A204.1 (cell line): ENCODE results near the gene FAM47E.

Experiments used
- FAIRE-seq: peaks from 2 replicates; lab custom pipeline; 2012; peaks lifted over from hg19 to GRCh38; lab: Jason Lieb, UNC

The FAM47E gene

GRCh38 chr4:76305033-76305687 is 53.6 kb downstream of the FAM47E start:
- no peak for FAIRE-seq

GRCh38 chr4:76305971-76306881 is 54.7 kb downstream of the FAM47E start, which contains the start of gene STBD1:
STBD1 (plus strand) TSS chr4:76306733; CDS start chr4:76306770, 37 bp downstream.
- no peak for FAIRE-seq

- FAIRE-seq, result no peak
Observed at GRCh38 chr4:76306882-76307659, 55.5 kb downstream of the FAM47E start.

- no peak for FAIRE-seq
Observed at GRCh38 chr4:76307660-76308014, 56.1 kb downstream of the FAM47E start.

GRCh38 chr4:76308548-76308947 is 57.0 kb downstream of the FAM47E start:
- FAIRE-seq, result no peak

GRCh38 chr4:76309939-76310550 is 58.5 kb downstream of the FAM47E start:
- FAIRE-seq, result no peak

- no peak for FAIRE-seq
Observed at GRCh38 chr4:76310683-76311082, 59.2 kb downstream of the FAM47E start.

- no peak for FAIRE-seq
Observed at GRCh38 chr4:76311896-76312331, 60.4 kb downstream of the FAM47E start.

DNA sequence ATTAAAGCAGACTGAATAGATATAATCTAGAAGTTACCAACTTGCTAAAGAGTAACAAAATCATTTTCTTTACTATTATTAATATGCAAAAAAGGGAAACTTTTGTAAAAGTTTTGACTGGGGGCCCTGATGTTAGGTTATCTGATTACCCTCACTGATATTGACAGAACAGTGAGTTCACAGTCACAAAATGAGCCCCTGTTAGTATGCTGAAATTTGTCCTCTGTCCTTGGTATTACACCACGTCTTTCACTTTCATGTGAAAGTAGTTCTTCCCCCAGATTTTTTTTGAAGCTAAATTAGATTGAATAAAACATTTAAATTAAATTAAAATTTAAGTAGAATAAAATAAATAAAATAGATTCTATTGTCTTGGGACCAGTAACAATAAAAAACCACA is 60.9 kb downstream of the FAM47E start:
- no peak for FAIRE-seq

DNA sequence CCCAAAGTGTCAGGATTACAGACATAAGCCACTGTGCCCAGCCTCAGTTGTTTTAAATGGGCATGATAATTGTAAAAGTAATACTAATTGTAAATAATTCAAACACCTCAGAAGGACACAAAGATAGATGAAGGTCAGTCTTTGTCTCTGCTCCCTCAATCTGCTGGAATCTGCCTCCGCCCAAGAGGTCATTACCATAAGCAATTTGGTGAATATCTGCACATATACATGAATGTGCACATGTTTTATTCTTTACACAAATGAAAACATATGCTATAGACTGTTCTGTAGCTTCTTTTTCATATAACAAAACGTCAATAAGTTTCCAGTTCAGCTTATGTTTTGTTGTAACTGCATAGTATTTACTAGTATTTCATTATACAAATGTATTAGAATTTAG is 62.0 kb downstream of the FAM47E start:
- no peak for FAIRE-seq

- FAIRE-seq, result no peak
Observed at GRCh38 chr4:76315267-76315918, 63.9 kb downstream of the FAM47E start.

GRCh38 chr4:76316131-76316530 is 64.6 kb downstream of the FAM47E start:
- FAIRE-seq, result no peak

- no peak for FAIRE-seq
Observed at GRCh38 chr4:76322236-76322635, 70.7 kb downstream of the FAM47E start.

- FAIRE-seq, result peak; percentile 77
Observed at GRCh38 chr4:76325072-76325471, 73.6 kb downstream of the FAM47E start.

DNA sequence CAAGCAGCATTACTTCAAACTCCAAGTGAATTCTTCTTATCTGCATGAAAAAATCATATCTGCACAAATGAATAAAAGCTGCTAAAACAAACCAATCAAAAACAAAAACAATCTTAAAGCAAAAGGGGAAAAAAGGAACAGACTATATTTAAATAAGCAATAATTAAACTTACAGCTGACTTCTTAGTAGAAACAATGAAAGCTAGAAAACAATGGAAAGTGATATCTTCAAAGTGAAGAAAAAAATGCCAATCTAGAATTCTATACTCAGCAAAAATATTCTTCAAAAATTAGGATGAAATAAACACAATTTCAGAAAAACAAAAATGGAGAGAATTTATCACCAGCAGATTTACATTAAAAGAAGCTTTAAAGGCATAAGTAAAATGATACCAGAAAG is 75.0 kb downstream of the FAM47E start:
- FAIRE-seq, result peak; percentile 47
